DOHH2 (cell line): ENCODE measurements around the gene PCED1B.

Experiments
- CTCF ChIP-seq: fragments of 200-600 bp; sonication (generic); IDR thresholded peaks from one replicate; pipeline ENCODE4 v1.5.1; 2014; ENCODE audit warnings: antibody characterized with exemption, mild to moderate bottlenecking, low read depth, low read length; ENCODE audit not compliant: poor library complexity, severe bottlenecking
- EZH2phosphoT487 ChIP-seq: fragments of 200-600 bp; sonication (generic); IDR thresholded peaks from 2 replicates; pipeline ENCODE4 v1.6.1; 2017; ENCODE audit warnings: borderline replicate concordance, mild to moderate bottlenecking, antibody characterized with exemption, low read length, moderate library complexity, mixed read lengths

GRCh38 chr12:47073951-47074350 lies 5.5 kb upstream of the PCED1B start:
- no peak for TF ChIP-seq CTCF
- no peak for TF ChIP-seq EZH2phosphoT487
